ENCODE results near the gene PIGV. TPM values are rescaled to one million over a fixed set of nuclear protein-coding genes. Genes with fewer than 3 reads are reported as not detected.

PIGV gene
- total RNA-seq, 1 experiment from 2014 or later = 30.8 TPM

- intact Hi-C loops (cut with micrococcal nuclease; ENCODE audit: unreplicated experiment) = no loop called here
- H3K9me2 ChIP-seq (ENCODE audit: insufficient read depth) = no peaks in the 10 kb centered on the region
- H3K27ac ChIP-seq = no peak overlapping the region
- H3K9me3 ChIP-seq (ENCODE audit: insufficient read depth, low read depth) = no peaks in the 10 kb centered on the region
- CTCF ChIA-PET = no interaction called here
- TF ChIP-seq, protein P1, sequence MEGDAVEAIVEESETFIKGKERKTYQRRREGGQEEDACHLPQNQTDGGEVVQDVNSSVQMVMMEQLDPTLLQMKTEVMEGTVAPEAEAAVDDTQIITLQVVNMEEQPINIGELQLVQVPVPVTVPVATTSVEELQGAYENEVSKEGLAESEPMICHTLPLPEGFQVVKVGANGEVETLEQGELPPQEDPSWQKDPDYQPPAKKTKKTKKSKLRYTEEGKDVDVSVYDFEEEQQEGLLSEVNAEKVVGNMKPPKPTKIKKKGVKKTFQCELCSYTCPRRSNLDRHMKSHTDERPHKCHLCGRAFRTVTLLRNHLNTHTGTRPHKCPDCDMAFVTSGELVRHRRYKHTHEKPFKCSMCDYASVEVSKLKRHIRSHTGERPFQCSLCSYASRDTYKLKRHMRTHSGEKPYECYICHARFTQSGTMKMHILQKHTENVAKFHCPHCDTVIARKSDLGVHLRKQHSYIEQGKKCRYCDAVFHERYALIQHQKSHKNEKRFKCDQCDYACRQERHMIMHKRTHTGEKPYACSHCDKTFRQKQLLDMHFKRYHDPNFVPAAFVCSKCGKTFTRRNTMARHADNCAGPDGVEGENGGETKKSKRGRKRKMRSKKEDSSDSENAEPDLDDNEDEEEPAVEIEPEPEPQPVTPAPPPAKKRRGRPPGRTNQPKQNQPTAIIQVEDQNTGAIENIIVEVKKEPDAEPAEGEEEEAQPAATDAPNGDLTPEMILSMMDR (conservative IDR thresholded peaks at IDR 0.05) = no peak
- no peak for TF ChIP-seq EZH2 (IDR thresholded peaks at IDR 0.05; ENCODE audit: low read depth)
- H3K4me1 ChIP-seq (replicated peaks; ENCODE audit: insufficient read depth) = peaks cover 21% of the 10 kb centered on the region
- DNase-seq = no peak
- POLR2A ChIA-PET (ENCODE audit: unreplicated experiment) = no interaction called here
- no peak overlapping the region for H3K4me2 ChIP-seq
- H3K79me2 ChIP-seq (ENCODE audit: low read depth) = no peaks in the 10 kb centered on the region
- no TSS peak for BruUV-seq (replicated peaks)
- H3K27me3 ChIP-seq (ENCODE audit: insufficient read depth, low read depth) = no peaks in the 10 kb centered on the region
- no peak overlapping the region for H3K4me3 ChIP-seq
- peaks cover 15% of the 10 kb centered on the region for H3F3A ChIP-seq (ENCODE audit: insufficient read depth, low read depth)
- H4K20me1 ChIP-seq (ENCODE audit: insufficient read depth) = no peaks in the 10 kb centered on the region
- peaks cover 8% of the 10 kb centered on the region; the same call in 1 of the 2 replicates for H3K36me3 ChIP-seq (ENCODE audit: low read depth)
- H2AFZ ChIP-seq = no peak overlapping the region
These were observed 8.6 kb upstream of the PIGV start for GRCh38 chr1:26779098-26779668.

- TF ChIP-seq EZH2 (IDR thresholded peaks at IDR 0.05; ENCODE audit: low read depth) = no peak
- TF ChIP-seq, protein P1 (conservative IDR thresholded peaks at IDR 0.05) = no peak
- no peak overlapping the region for H3K4me3 ChIP-seq
- POLR2A ChIA-PET (ENCODE audit: unreplicated experiment) = no interaction called here
- H4K20me1 ChIP-seq (ENCODE audit: insufficient read depth) = no peaks in the 10 kb centered on the region
- no peaks in the 10 kb centered on the region for H3K9me2 ChIP-seq (ENCODE audit: insufficient read depth)
- H3K27ac ChIP-seq = no peak overlapping the region
- peaks cover 7% of the 10 kb centered on the region; the same call in 1 of the 2 replicates for H3K79me2 ChIP-seq (ENCODE audit: low read depth)
- H3K4me2 ChIP-seq = no peak overlapping the region
- H3K4me1 ChIP-seq (replicated peaks; ENCODE audit: insufficient read depth) = peaks cover 32% of the 10 kb centered on the region
- no peak for DNase-seq
- intact Hi-C loops (cut with micrococcal nuclease; ENCODE audit: unreplicated experiment) = no loop called here
- BruUV-seq (replicated peaks) = no TSS peak
- no peaks in the 10 kb centered on the region for H3K9me3 ChIP-seq (ENCODE audit: insufficient read depth, low read depth)
- no peak overlapping the region for H2AFZ ChIP-seq
- 0 out of 2 replicates have a peak, but pooled peaks cover 4% of the 10 kb centered on the region for H3K36me3 ChIP-seq (ENCODE audit: low read depth)
- CTCF ChIA-PET = interaction anchor here (0.6 kb wide), 2 partner anchors 8 to 175 kb away, joined by 3 to 4 read pairs; no protein-coding TSS in a partner anchor
- no peaks in the 10 kb centered on the region for H3K27me3 ChIP-seq (ENCODE audit: insufficient read depth, low read depth)
- H3F3A ChIP-seq (ENCODE audit: insufficient read depth, low read depth) = peaks cover 20% of the 10 kb centered on the region
These were observed 7.3 kb upstream of the PIGV start for GRCh38 chr1:26780344-26780957.

DNA sequence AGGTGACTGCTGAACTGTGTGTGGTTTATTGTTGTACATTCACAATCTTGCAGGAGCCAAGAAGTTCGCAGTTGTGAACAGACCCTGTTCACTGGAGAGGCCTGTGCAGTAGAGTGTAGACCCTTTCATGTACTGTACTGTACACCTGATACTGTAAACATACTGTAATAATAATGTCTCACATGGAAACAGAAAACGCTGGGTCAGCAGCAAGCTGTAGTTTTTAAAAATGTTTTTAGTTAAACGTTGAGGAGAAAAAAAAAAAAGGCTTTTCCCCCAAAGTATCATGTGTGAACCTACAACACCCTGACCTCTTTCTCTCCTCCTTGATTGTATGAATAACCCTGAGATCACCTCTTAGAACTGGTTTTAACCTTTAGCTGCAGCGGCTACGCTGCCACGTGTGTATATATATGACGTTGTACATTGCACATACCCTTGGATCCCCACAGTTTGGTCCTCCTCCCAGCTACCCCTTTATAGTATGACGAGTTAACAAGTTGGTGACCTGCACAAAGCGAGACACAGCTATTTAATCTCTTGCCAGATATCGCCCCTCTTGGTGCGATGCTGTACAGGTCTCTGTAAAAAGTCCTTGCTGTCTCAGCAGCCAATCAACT lies 6.4 kb upstream of the PIGV start:
- ChIA-PET CTCF (interaction anchor here (0.6 kb wide), 2 partner anchors 9 to 176 kb away, joined by 3 to 4 read pairs; no protein-coding TSS in a partner anchor), POLR2A (ENCODE audit: unreplicated experiment) (no interaction called here)
- intact Hi-C loops (cut with micrococcal nuclease; ENCODE audit: unreplicated experiment) = no loop called here

More for the DNA sequence above, 6.4 kb upstream of the PIGV start:
- Histone ChIP-seq H3K4me2 (no peak overlapping the region), H3K9me3 (ENCODE audit: insufficient read depth, low read depth) (no peaks in the 10 kb centered on the region), H3K9me2 (ENCODE audit: insufficient read depth) (no peaks in the 10 kb centered on the region), H3F3A (ENCODE audit: insufficient read depth, low read depth) (peaks cover 29% of the 10 kb centered on the region), H3K27me3 (ENCODE audit: insufficient read depth, low read depth) (no peaks in the 10 kb centered on the region), H3K79me2 (ENCODE audit: low read depth) (peaks cover 7% of the 10 kb centered on the region; the same call in 1 of the 2 replicates), H3K36me3 (ENCODE audit: low read depth) (0 out of 2 replicates have a peak, but pooled peaks cover 4% of the 10 kb centered on the region), H3K4me3 (no peak overlapping the region), H3K4me1 (replicated peaks; ENCODE audit: insufficient read depth) (peaks cover 40% of the 10 kb centered on the region), H3K27ac (no peak overlapping the region), H4K20me1 (ENCODE audit: insufficient read depth) (no peaks in the 10 kb centered on the region), H2AFZ (no peak overlapping the region)
- no TSS peak for BruUV-seq (replicated peaks)
- DNase-seq = no peak
- TF ChIP-seq EZH2 (IDR thresholded peaks at IDR 0.05; ENCODE audit: low read depth) = no peak
- TF ChIP-seq, protein P1 (conservative IDR thresholded peaks at IDR 0.05) = no peak

All from PC-9 (cell line).